DMS 273 (cell line): ENCODE measurements around the gene AGPAT2.
"Not testable (repeated sequence)": the region's sequence is repeated elsewhere in the genome, so short reads cannot be mapped to it uniquely, and the experiment has no call there.

Source experiments
- DNase-seq: peaks from one replicate; lab custom pipeline; 2025; ENCODE audit not compliant: unreplicated experiment; lab: John Stamatoyannopoulos, UW

AGPAT2 gene

GRCh38 chr9:136720898-136721338 lies 33.7 kb upstream of the AGPAT2 start:
- DNase-seq = no peak

GRCh38 chr9:136720251-136720897 lies 33.1 kb upstream of the AGPAT2 start:
- peak; percentile 61 for DNase-seq

- no peak for DNase-seq
Measured at GRCh38 chr9:136719195-136719880, 32.1 kb upstream of the AGPAT2 start.

- no peak for DNase-seq
Measured at GRCh38 chr9:136718345-136719194, 31.3 kb upstream of the AGPAT2 start.

GRCh38 chr9:136717399-136717798 lies 30.1 kb upstream of the AGPAT2 start:
- DNase-seq = no peak

GRCh38 chr9:136714893-136715274 lies 27.6 kb upstream of the AGPAT2 start:
- DNase-seq = no peak

- DNase-seq = no peak
Measured at GRCh38 chr9:136714096-136714892, 27.0 kb upstream of the AGPAT2 start.

GRCh38 chr9:136713550-136713949 lies 26.3 kb upstream of the AGPAT2 start:
- DNase-seq = peak; percentile 75

- DNase-seq = no peak
Measured at GRCh38 chr9:136712690-136713544, 25.7 kb upstream of the AGPAT2 start.

GRCh38 chr9:136711751-136712689 lies 24.8 kb upstream of the AGPAT2 start, which contains the start of gene DIPK1B:
Gene DIPK1B, plus strand, starts transcription at chr9:136712572. Its CDS starts 94 bp downstream, at chr9:136712666.
- DNase-seq = peak; percentile 82

- not testable (repeated sequence) for DNase-seq
Measured at GRCh38 chr9:136711219-136711648, 24.0 kb upstream of the AGPAT2 start.

GRCh38 chr9:136710543-136710942 lies 23.3 kb upstream of the AGPAT2 start:
- no peak for DNase-seq

GRCh38 chr9:136709454-136710109 lies 22.3 kb upstream of the AGPAT2 start:
- DNase-seq = no peak

GRCh38 chr9:136707849-136708517 lies 20.7 kb upstream of the AGPAT2 start:
- no peak for DNase-seq

GRCh38 chr9:136707011-136707410 lies 19.8 kb upstream of the AGPAT2 start:
- DNase-seq = no peak

GRCh38 chr9:136705564-136705963 lies 18.3 kb upstream of the AGPAT2 start:
- DNase-seq = no peak

GRCh38 chr9:136704741-136705140 lies 17.5 kb upstream of the AGPAT2 start:
- not testable (repeated sequence) for DNase-seq
